Keratinocyte (primary cell): ENCODE data around the gene MXD3.

Experiments used
- EZH2 ChIP-seq: IDR thresholded peaks from one replicate; pipeline ENCODE4 v1.6.1; 2012; ENCODE audit warnings: inconsistent platforms, mild to moderate bottlenecking, low read length, moderate library complexity
- TF ChIP-seq, protein P1 (sequence below), 3 experiments: IDR thresholded peaks in 1 of 3; conservative IDR thresholded peaks in 1 of 3; optimal IDR thresholded peaks in 1 of 3; 2 replicates in 2 of 3; 3 replicates in 1 of 3; pipeline versions ENCODE3 to v1.5.1; 2011; ENCODE audit warnings: low read length in 3 of 3, mild to moderate bottlenecking in 3 of 3, moderate library complexity in 2 of 3, control low read depth in 1 of 3, inconsistent platforms in 1 of 3; ENCODE audit not compliant: insufficient read depth in 2 of 3; ENCODE audit errors: extremely low read depth in 1 of 3

DNA sequence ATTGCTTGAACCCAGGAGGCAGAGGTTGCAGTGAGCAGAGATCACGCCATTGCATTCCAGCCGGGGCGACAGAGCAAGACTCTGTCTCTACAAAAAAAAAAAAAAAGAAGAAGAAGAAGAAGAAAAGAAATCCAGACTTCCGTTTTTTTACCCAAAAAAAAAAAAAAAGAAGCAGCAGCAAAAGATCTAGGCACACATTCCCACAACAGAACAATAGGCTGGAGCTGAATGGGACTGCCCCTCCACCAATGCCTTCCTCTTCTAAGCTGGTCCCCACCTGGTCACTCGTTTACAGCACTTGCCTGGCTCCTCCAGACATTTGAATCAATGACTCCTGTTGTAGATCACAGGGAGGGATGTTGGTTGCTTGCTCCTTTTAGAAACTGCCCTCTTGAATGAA, 41.4 kb upstream of the MXD3 start:
- TF ChIP-seq, protein P1, sequence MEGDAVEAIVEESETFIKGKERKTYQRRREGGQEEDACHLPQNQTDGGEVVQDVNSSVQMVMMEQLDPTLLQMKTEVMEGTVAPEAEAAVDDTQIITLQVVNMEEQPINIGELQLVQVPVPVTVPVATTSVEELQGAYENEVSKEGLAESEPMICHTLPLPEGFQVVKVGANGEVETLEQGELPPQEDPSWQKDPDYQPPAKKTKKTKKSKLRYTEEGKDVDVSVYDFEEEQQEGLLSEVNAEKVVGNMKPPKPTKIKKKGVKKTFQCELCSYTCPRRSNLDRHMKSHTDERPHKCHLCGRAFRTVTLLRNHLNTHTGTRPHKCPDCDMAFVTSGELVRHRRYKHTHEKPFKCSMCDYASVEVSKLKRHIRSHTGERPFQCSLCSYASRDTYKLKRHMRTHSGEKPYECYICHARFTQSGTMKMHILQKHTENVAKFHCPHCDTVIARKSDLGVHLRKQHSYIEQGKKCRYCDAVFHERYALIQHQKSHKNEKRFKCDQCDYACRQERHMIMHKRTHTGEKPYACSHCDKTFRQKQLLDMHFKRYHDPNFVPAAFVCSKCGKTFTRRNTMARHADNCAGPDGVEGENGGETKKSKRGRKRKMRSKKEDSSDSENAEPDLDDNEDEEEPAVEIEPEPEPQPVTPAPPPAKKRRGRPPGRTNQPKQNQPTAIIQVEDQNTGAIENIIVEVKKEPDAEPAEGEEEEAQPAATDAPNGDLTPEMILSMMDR (optimal IDR thresholded peaks at IDR 0.05 in 1 of 3, IDR thresholded peaks at IDR 0.05 in 1 of 3, conservative IDR thresholded peaks at IDR 0.05 in 1 of 3; ENCODE audit: extremely low read depth in 1 of 3, insufficient read depth in 2 of 3, low read length in 3 of 3) = no peak
- TF ChIP-seq EZH2 = no peak
